GM18502 (cell line): Measurements from ENCODE around the gene TMEM145.
"Not testable (repeated sequence)": the region's sequence is repeated elsewhere in the genome, so short reads cannot be mapped to it uniquely, and the experiment has no call there.

Experiments
- ATAC-seq: cut with Tn5 transposase; IDR thresholded peaks from one replicate; pipeline ENCODE4 v1.9.1; 2021; ENCODE audit warnings: mild to moderate bottlenecking; ENCODE audit not compliant: unreplicated experiment, poor library complexity

TMEM145 gene

DNA sequence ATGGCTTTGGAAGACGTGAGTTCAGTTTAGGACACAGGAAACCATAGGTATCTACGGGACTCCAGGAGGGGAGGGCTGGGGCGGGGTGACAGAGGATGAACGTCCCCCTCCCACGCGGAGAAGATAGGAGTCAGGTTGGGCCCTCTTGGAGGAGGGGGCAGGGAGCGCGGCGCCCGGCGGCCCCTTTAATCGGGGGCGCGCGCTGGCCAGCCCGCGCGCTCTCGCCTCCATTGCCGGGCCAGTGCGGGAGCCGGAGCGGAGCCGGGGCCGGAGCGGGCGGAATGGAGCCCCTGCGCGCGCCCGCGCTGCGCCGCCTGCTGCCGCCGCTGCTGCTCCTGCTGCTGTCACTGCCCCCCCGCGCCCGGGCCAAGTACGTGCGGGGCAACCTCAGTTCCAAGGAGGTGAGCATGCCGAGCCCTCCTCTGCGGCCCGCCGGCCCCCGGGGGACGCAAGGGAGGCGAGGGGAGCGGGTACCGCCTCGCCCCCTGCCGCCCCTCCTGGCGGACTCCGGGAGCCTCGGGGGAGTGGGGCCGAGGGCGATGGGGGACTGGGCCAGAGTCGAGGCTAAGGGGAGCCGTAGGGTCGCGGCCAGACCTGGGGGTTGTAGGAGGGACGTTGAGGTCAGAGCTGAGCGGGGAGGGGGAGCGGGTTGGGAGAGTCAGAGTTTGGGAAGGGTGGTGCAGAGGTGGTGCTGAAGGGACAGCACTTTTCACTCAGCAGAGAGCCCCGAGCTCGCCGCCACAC, at the start of gene TMEM145:
Gene TMEM145 (plus strand): TSS at position 214 of the 744 bp plus-strand sequence. CDS start 68 bp downstream, at position 282.
- no peak for ATAC-seq

DNA sequence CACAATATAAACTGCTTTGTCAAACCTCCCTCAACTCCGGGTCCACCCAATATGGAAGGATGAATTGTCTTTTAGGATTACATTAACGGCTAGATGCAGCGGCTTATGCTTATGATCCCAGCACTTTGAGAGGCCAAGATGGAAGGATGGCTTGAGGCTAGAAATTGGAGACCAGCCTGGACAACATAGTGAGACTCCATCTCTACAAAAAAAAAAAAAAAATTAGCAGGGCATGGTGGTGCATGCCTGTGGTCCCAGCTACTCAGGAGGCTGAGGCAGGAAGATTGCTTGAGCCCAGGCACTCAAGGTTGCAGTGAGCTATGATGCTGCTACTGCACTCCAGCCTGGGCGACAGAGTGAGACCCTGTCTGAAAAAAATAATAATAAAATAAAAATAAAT, 47.0 kb upstream of the TMEM145 start:
- ATAC-seq: not testable (repeated sequence)

DNA sequence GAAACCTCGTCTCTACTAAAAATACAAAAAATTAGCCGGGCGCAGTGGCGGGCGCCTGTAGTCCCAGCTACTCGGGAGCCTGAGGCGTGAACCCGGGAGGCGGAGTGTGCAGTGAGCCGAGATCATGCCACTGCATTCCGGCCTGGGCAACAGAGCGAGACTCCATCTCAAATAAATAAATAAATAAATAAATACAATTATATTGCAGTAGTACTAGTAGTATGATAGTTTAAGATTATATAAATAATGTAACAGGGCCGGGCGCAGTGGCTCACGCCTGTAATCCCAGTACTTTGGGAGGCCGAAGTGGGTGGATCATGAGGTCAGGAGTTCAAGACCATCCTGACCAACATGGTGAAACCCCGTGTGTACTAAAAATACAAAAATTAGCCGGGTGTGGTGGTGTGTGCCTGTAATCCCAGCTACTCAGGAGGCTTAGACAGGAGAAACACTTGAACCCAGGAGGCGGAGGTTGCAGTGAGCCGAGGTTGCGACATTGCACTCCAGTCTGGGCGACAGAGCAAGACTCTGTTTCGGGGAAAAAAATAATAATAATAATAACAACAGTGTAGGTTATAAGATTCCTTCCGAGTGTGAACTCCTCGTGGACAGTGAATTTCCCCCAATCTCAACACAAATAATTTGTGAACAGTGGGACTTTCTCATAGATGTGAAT, 46.0 kb upstream of the TMEM145 start:
- not testable (repeated sequence) for ATAC-seq

DNA sequence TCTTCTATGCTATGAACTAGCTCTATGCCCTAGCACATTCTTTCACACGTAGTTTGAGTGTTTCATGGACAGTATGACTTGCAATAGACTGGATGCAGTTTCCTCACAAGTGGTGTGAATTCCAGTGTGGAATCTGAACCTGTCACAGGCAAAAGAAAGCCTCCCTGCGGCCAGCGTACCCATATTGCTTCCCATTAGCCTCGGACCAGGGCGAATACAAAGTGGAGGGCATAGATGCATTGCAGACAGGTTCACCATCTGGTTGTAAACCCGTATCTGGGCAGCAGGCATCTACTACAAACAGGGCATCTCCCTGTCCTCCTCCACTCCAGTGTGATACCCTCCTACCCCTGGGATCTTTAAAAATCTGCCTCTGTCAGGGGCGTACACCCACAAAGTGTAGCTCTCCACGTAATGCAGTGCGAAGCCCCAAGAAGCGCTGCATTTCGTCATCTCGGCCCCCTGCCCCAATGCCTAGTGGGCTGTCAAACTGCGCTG, 45.4 kb upstream of the TMEM145 start:
- ATAC-seq: no peak

DNA sequence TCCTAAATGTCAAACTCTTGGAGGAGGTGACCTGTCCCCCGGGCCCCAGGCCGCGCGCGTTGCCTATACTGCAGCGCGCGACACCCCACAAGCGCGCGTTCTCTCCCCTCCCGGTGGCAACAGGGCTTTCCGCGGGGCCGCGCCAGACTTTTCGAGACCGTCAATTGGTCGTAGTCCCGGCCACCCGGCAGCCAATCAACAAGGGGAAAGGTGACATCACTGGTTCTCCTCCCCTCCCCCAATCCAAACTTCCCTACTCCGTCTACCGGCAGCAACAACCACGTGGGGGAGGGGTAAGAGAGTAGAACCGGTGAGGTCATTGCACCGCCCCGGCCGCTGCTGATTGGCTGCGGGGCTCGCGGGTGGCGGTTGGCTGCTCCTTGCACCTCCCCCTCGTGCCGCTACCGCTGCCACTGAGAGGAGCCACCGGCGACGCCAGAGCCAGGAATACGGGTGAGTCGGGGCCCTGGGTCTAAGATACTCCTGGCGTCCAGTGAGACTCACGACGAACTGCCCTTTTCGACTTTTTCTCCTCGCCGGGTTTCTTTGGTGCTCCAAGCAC, 44.9 kb upstream of the TMEM145 start:
- ATAC-seq: peak; percentile 60

DNA sequence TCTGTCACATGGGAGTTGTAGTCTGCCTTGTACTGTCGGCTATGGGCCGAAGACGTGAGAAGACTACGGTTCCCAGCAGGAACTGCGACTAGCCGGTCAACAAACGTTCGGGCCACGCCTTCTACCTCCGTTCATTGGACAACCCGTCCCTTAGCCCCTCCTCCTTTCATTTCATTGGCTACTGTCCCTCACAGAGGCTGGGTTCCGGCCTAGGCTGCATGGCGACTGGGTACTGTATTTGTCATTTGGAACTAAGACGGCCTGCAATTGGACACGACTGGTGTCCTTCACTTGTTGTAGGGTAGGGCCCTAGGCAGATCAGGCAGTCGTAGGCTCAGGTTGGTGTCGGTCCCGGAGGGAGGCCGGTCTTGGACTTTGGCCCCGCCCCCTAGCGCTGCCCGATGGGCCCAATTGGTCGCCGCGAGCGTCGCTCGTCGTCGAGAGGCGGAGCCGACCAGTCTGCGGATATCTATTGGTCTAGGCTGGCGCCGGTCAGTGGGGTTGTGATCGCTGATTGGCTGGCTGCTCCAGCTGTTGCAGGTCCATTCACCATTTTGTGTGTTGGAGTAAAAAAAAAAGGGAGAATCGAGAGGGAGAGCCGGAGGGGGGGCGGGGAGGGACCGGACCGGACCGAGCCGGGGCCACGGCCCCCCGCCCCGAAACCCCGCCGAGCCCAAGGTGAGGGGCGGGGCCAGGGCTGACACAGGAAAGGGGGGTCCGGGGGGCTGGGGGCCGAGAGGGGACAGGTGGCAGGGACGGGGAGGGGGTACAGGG, 44.2 kb upstream of the TMEM145 start, which contains the start of gene CIC:
Gene CIC (plus strand): TSS at position 549 of the 774 bp plus-strand sequence. CDS start 2,532 bp downstream, outside the sequence.
- ATAC-seq: peak; percentile 76

DNA sequence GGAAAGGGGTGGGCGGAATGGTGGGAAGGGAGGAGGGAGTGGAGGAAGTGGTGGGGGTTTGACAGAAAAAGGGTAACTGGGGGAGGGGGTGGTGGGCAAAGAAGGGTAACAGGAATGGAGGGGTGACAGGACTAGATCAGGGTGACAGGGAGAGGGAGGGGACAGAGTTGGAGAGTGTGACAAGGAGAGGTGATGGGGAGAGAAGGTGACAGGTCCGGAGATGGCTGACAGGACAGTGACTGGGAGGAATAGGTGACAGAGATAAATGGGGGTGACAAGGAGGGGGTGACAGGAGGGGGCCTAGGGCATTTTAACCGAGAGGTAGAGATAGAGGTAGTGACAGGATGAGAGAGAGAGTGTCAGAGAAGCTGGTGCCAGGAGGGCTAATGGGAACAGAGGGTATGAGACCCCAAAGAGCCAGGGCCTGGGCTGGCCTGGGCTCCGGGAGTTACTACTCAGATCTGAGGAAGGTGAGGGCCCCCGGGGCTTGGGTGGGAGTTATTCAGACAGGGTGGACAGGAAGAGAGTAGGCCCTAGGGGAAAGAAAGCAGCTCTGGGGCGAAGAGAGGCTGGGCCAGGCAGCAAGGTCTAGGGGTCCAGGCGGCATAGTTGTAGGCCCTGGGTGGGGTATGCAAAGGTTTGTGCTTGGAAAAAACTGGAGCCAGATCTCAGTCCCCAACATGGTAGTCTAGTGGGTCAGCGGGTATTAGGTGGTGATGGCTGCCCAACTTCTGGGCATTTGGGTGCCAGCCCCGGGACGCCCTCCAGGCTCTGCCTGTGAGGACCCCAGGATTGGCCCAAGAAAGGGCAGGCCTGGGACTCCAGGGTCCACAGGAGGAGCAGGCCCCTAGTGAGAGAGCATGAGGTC, 43.4 kb upstream of the TMEM145 start:
- no peak for ATAC-seq

DNA sequence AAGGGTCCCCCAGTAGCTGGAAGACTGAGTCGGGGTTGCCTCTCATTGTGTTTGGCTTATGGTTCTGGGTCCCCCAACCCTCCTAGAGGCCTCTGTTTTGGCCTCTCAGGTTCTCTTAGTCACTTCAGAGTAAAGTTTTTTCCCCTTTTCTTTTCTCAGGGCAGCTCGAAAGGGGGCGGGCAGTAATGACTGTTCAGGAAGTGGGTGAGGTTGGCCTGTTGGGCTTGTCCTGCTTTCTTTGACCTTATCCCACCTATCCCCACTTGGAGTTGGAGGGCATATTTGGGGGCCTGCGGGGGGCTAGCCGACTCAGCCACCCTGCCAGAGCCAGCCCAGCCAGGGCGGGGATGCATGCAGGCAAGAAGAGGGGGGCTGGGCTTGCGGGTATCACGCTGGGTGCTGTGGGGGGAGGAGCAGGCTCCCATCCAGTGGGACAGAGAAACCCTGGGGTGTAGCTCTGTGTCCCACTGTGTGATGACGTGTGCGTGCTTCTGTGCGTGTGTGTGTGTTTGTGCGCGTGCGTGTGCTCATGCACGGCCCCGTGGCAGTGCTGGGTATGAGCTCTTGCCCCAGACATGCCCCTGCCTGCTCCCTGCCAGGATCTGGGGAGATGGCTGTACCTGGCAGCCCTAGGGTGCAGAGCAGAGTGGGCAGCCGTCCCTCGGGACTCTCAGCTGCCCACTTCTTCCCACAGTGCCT, 42.6 kb upstream of the TMEM145 start:
- ATAC-seq: no peak

DNA sequence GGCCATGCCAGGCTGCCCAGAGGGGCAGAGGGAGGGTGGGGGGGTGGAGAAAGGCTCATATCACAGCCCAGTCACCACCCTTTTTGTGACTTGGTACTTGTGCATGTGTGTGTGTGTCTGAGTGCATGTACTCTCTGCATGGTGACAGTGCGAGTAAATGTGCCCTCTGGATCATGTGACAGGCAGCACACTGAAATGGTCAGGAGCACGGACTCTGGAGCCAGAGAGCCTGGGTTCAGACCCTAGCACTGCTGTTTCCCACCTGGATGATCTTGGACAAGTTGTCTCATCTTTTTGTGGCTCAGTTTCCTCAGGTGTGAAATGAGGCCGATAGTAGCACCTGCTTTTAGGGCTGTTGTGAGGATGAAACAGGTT, 42.1 kb upstream of the TMEM145 start:
- ATAC-seq: no peak

DNA sequence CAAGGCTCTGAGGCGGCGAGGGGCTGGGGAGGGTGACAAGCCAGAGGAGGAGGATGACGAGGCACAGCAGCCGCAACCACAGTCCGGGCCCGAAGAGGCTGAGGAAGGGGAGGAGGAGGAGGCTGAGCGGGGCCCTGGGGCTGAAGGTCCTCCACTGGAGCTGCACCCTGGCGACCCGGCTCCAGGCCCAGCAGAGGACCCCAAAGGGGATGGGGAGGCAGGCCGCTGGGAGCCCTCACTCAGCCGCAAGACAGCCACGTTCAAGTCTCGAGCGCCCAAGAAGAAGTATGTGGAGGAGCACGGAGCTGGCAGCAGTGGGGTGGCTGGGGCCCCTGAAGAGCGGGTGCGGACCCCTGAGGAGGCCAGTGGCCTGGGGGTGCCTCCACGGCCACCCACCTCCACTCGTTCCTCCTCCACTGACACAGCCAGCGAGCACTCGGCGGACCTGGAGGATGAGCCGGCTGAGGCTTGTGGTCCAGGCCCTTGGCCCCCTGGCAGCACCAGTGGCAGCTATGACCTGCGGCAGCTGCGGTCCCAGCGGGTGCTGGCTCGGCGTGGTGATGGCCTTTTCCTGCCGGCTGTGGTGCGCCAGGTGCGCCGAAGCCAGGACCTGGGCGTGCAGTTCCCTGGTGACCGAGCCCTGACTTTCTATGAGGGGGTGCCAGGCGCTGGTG, 41.1 kb upstream of the TMEM145 start:
- no peak for ATAC-seq

DNA sequence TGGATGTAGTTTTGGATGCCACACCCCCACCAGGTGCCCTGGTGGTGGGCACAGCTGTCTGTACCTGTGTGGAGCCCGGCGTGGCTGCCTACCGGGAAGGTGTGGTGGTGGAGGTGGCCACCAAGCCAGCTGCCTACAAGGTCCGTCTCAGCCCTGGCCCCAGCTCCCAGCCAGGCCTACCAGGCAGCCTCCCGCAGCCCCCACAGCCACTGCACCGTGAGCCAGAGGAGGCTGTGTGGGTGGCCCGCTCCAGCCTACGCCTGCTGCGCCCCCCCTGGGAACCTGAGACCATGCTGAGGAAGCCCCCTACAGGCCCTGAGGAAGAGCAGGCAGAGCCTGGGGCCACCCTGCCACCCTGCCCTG, 40.6 kb upstream of the TMEM145 start:
- no peak for ATAC-seq

DNA sequence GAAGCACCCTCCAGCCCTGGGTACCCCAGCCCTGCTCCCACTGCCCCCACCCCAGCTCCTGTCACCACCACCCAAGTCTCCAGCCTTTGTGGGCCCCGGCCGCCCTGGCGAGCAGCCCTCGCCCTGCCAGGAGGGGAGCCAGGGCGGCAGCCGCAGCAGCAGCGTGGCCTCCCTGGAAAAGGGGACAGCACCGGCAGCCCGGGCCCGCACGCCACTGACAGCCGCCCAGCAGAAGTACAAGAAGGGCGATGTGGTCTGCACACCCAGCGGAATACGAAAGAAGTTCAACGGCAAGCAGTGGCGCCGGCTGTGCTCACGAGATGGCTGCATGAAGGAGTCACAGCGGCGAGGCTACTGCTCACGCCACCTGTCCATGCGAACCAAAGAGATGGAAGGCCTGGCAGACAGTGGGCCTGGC, 40.1 kb upstream of the TMEM145 start:
- ATAC-seq: no peak

DNA sequence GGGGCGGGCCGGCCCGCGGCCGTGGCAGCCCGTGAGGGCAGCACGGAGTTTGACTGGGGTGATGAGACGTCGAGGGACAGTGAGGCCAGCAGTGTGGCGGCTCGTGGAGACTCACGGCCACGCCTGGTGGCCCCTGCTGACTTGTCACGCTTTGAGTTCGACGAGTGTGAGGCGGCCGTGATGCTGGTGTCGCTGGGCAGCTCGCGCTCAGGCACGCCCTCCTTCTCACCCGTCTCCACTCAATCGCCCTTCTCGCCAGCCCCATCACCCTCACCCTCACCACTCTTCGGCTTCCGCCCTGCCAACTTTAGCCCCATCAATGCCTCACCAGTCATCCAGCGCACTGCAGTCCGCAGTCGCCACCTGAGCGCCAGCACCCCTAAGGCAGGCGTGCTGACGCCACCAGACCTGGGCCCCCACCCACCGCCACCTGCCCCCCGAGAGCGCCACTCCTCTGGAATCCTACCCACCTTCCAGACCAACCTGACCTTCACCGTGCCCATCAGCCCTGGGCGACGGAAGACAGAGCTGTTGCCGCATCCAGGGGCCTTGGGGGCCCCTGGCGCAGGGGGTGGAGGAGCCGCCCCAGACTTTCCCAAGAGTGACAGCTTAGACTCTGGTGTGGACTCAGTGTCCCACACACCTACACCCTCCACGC, 39.6 kb upstream of the TMEM145 start:
- no peak for ATAC-seq

DNA sequence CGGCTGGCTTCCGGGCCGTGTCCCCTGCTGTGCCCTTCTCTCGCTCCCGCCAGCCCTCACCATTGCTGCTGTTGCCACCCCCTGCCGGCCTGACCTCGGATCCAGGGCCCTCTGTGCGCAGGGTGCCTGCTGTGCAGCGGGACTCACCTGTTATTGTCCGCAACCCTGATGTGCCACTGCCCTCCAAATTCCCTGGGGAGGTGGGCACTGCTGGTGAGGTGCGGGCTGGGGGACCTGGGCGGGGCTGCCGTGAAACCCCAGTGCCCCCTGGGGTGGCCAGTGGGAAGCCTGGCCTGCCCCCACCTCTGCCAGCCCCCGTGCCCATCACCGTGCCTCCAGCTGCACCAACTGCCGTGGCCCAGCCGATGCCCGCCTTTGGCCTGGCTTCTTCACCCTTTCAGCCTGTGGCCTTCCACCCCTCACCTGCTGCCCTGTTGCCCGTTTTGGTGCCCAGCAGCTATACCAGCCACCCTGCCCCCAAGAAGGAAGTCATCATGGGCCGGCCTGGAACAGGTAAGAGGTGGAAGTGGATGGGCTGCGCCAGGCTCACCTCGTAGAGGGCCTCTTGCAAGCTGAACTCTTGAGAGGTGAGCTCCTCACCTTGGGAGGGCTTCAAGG, 38.9 kb upstream of the TMEM145 start:
- ATAC-seq: no peak

DNA sequence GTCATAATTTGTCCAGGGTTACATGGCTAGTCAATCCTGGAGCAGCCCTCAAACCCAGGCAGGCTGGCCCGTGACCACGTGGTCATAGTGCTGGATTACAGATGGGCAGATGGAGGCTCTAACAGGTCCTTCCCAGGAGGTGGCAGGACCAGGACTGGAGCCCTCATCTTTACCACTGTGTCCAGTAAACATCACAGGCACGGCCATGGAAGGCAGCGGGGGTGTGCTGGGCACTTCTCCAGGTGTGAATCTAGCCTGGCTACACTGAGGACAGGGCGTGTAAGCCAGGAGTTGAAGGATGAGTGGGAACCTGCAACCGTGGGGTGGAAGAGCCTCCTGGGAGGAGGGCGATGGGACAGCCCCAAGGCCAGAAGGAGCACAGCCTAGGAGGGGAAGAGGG, 38.0 kb upstream of the TMEM145 start:
- no peak for ATAC-seq

DNA sequence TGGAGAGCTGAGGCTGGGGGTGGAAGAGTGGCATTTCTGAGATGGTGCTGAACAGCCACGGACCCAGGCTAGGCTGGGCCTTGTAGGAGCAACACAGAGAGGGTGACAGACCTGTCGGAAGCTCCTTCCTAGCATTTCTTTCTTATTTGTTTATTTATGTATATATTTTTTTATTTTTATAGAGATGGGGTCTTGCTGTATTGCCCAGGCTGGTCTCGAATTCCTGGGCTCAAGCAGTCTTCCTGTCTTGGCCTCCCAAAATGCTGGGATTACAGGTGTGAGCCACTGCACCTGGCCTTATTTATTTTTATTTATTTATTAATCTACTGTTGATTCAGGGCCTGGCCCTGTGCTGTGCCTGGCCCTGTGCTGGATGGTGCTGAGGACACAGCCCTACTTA, 37.6 kb upstream of the TMEM145 start:
- ATAC-seq: no peak

DNA sequence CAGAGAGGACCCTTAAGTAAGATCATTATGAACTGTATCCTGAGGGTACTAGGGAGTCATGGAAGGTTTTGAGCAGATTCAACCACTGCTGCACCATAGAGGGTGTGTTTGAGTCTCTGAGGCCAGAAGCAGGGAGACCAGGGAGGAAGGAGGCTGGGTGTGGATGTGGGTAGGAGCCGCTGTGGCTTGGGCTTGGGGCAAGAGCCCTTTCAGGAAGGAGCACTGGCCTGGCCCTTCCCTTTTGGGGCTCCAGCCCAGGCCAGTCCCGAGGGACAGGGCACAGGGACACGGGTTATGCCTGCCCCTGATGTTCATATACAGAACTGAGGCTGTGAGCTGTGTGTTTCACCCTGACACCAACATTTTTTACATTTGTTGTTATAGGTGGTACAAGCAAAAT, 36.8 kb upstream of the TMEM145 start:
- ATAC-seq: no peak

DNA sequence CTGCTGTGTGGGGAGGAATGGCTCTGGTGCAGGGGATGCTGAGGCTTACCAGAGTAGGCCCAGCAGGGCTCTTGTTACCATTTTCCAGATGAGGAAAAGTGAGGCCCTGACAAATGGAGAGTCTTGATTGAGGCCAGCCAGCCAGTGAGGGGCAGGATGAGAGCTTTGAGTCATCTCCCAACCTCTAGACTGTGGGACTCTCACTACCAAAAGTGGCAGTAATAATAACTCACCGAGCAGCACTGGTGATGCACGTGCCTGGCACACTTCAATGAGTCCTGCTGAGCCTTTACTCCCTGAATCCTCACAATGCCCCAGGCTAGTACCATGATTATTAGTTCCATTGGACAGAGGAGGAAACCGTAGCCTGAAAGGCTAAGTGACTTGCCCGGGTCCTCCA, 36.3 kb upstream of the TMEM145 start:
- ATAC-seq: no peak
